Lower leg skin (tissue), 3 donors: ENCODE measurements around the gene ZCCHC7.

Experiments
- POLR2A ChIP-seq, 2 donors: fragments of 450-650 bp; IDR thresholded peaks; one replicate each; pipeline ENCODE4 v1.6.1; 2016 to 2017; ENCODE audit warnings: antibody characterized with exemption in 2 of 2, mild to moderate bottlenecking in 1 of 2, moderate library complexity in 1 of 2
- TF ChIP-seq, protein P1 (sequence below), 3 donors: fragments of 450-650 bp; IDR thresholded peaks; one replicate each; pipeline ENCODE4 v1.5.1; 2016; ENCODE audit warnings: antibody characterized with exemption in 3 of 3, mild to moderate bottlenecking in 3 of 3, moderate library complexity in 2 of 3

DNA sequence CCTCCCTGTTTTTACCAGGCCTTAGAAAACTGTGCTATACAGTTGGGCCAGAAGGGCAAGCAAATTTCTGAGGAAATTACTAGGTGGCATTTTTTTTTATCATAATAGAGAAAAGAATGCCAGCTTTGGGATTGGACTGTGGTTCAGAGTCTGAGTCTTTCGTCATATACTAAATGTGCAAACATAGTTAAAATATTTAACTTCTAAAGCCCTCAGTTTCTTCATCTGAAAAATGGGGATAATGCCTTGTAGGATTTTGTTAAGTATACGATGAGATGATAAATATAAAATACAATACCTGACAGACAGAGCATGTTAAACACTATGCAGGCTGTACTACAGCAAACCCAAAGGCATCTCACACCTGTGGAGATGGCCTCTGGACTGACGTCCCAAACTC is 214.9 kb downstream of the ZCCHC7 start:
- no peak for TF ChIP-seq POLR2A (IDR thresholded peaks at IDR 0.05)
- TF ChIP-seq, protein P1, sequence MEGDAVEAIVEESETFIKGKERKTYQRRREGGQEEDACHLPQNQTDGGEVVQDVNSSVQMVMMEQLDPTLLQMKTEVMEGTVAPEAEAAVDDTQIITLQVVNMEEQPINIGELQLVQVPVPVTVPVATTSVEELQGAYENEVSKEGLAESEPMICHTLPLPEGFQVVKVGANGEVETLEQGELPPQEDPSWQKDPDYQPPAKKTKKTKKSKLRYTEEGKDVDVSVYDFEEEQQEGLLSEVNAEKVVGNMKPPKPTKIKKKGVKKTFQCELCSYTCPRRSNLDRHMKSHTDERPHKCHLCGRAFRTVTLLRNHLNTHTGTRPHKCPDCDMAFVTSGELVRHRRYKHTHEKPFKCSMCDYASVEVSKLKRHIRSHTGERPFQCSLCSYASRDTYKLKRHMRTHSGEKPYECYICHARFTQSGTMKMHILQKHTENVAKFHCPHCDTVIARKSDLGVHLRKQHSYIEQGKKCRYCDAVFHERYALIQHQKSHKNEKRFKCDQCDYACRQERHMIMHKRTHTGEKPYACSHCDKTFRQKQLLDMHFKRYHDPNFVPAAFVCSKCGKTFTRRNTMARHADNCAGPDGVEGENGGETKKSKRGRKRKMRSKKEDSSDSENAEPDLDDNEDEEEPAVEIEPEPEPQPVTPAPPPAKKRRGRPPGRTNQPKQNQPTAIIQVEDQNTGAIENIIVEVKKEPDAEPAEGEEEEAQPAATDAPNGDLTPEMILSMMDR (IDR thresholded peaks at IDR 0.05), result no peak
